MM.1S (cell line): Measurements from ENCODE around the gene AGK.

Experiments
- DNase-seq: peaks from one replicate; pipeline ENCODE4 v3.0.0-alpha.2; 2015
- H2AFZ ChIP-seq: fragments of 300-600 bp; sonication (generic); 2 replicates; pipeline ENCODE4 v1.6.0; 2016; ENCODE audit warnings: antibody characterized with exemption, low read length
- H3F3A ChIP-seq: fragments of 300-600 bp; sonication (generic); 2 replicates; pipeline ENCODE4 v1.6.1; 2016; ENCODE audit warnings: mild to moderate bottlenecking, antibody characterized with exemption, low read length, moderate library complexity, mixed read lengths; ENCODE audit not compliant: insufficient read depth
- H3K27ac ChIP-seq: fragments of 300-600 bp; sonication (generic); 2 replicates; pipeline ENCODE4 v1.5.1; 2016; ENCODE audit warnings: mild to moderate bottlenecking, low read length
- H3K27me3 ChIP-seq: fragments of 300-600 bp; sonication (generic); replicated peaks from 2 replicates; pipeline ENCODE4 v1.6.0; 2016; ENCODE audit warnings: low read length; ENCODE audit not compliant: insufficient read depth
- H3K36me3 ChIP-seq: fragments of 300-600 bp; sonication (generic); replicated peaks from 2 replicates; pipeline ENCODE4 v1.6.1; 2016; ENCODE audit warnings: mild to moderate bottlenecking, low read length, mixed read lengths; ENCODE audit not compliant: insufficient read depth
- H3K4me1 ChIP-seq: fragments of 300-600 bp; sonication (generic); 2 replicates; pipeline ENCODE4 v1.6.1; 2016; ENCODE audit warnings: low read length, mixed read lengths
- H3K4me2 ChIP-seq: fragments of 300-600 bp; sonication (generic); 2 replicates; pipeline ENCODE4 v1.6.0; 2016; ENCODE audit warnings: low read depth, low read length
- H3K4me3 ChIP-seq: fragments of 300-600 bp; sonication (generic); 2 replicates; pipeline ENCODE4 v1.5.1; 2016; ENCODE audit warnings: low read length, mixed read lengths
- H3K79me2 ChIP-seq: fragments of 300-600 bp; sonication (generic); 2 replicates; pipeline ENCODE4 v1.6.1; 2016; ENCODE audit warnings: mixed run types, low read length, mixed read lengths
- H3K9ac ChIP-seq: fragments of 300-600 bp; sonication (generic); 2 replicates; pipeline ENCODE4 v1.6.1; 2016; ENCODE audit warnings: low read length, mixed read lengths
- H3K9me2 ChIP-seq: fragments of 300-600 bp; sonication (generic); replicated peaks from 2 replicates; pipeline ENCODE4 v1.6.1; 2016; ENCODE audit warnings: mild to moderate bottlenecking, low read length, mixed read lengths; ENCODE audit not compliant: insufficient read depth
- H3K9me3 ChIP-seq: fragments of 300-600 bp; sonication (generic); replicated peaks from 2 replicates; pipeline ENCODE4 v1.6.1; 2016; ENCODE audit warnings: mild to moderate bottlenecking, low read length, mixed read lengths; ENCODE audit not compliant: insufficient read depth
- H4K20me1 ChIP-seq: fragments of 300-600 bp; sonication (generic); 2 replicates; pipeline ENCODE4 v1.6.1; 2016; ENCODE audit warnings: mild to moderate bottlenecking, low read length, moderate library complexity, mixed read lengths; ENCODE audit not compliant: insufficient read depth
- EZH2 ChIP-seq: fragments of 300-600 bp; sonication (generic); optimal IDR thresholded peaks from 2 replicates; pipeline ENCODE3; 2017; ENCODE audit warnings: low read depth, mild to moderate bottlenecking, antibody characterized with exemption, low read length, mixed read lengths
- EZH2phosphoT487 ChIP-seq: fragments of 300-600 bp; sonication (generic); IDR thresholded peaks from 2 replicates; pipeline ENCODE4 v1.6.1; 2018; ENCODE audit warnings: antibody characterized with exemption, low read length
- TF ChIP-seq, protein P1 (sequence below): fragments of 300-600 bp; sonication (generic); IDR thresholded peaks from 2 replicates; pipeline ENCODE4 v1.5.1; 2016; ENCODE audit warnings: antibody characterized with exemption, low read length, mixed read lengths

The AGK gene

DNA sequence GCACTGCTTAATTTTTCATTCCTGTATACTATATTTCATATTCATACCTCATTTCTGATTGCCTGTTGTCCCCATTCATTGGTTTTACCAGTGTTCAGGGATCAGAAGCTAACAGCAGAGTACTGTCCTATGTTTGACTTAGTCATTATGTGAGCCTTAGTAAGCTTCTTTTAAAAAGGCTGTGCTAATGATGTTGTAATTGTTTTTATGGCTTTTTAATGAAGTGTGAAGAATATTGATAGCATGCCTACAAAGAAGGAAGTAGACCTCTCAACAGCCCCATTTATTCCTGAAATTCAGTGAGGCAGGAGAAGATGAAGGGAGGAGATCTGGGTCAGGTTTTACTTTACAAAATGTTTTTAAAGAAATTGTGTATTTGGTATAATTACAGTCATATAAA, 61.7 kb downstream of the AGK start:
- no peaks in the 10 kb centered on the region for H3K4me1 ChIP-seq
- H2AFZ ChIP-seq, result no peak overlapping the region
- no peak overlapping the region for H3K4me2 ChIP-seq
- no peaks in the 10 kb centered on the region; the same call in 1 of the 2 replicates for H3K36me3 ChIP-seq
- TF ChIP-seq EZH2 (no peak), EZH2phosphoT487 (no peak)
- TF ChIP-seq, protein P1, sequence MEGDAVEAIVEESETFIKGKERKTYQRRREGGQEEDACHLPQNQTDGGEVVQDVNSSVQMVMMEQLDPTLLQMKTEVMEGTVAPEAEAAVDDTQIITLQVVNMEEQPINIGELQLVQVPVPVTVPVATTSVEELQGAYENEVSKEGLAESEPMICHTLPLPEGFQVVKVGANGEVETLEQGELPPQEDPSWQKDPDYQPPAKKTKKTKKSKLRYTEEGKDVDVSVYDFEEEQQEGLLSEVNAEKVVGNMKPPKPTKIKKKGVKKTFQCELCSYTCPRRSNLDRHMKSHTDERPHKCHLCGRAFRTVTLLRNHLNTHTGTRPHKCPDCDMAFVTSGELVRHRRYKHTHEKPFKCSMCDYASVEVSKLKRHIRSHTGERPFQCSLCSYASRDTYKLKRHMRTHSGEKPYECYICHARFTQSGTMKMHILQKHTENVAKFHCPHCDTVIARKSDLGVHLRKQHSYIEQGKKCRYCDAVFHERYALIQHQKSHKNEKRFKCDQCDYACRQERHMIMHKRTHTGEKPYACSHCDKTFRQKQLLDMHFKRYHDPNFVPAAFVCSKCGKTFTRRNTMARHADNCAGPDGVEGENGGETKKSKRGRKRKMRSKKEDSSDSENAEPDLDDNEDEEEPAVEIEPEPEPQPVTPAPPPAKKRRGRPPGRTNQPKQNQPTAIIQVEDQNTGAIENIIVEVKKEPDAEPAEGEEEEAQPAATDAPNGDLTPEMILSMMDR, result no peak
- no peak overlapping the region for H3K9ac ChIP-seq
- H3K9me2 ChIP-seq, result no peaks in the 10 kb centered on the region
- no peaks in the 10 kb centered on the region for H3K79me2 ChIP-seq
- no peak overlapping the region for H3K27ac ChIP-seq
- H4K20me1 ChIP-seq, result no peaks in the 10 kb centered on the region
- H3K4me3 ChIP-seq, result no peak overlapping the region
- H3K27me3 ChIP-seq, result no peaks in the 10 kb centered on the region
- H3F3A ChIP-seq, result no peaks in the 10 kb centered on the region
- no peaks in the 10 kb centered on the region for H3K9me3 ChIP-seq
- no peak for DNase-seq

DNA sequence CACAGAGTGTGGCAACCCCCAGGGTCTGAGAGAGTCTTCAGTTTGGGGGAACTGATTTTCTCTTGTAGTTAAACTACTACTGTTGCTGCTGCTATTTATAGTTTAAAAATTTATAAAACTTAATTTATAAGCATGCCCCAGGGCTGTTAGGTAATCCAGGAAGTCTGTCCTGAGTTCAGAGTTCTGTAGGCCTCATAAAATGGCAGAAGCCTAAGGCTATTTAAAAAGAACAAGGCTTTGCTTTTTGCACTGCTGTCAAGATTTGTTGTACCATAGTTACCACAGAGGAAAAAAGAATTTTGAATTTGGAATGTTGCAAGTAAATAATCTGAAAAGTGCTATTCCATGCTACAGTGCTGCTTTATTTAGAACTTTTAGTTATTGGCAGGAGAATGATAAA, 66.1 kb downstream of the AGK start:
- no peaks in the 10 kb centered on the region for H3K4me1 ChIP-seq
- H3K79me2 ChIP-seq, result no peaks in the 10 kb centered on the region
- no peak for DNase-seq
- no peaks in the 10 kb centered on the region for H3K9me3 ChIP-seq
- no peaks in the 10 kb centered on the region for H3F3A ChIP-seq
- H3K4me2 ChIP-seq, result no peak overlapping the region
- no peaks in the 10 kb centered on the region for H3K9me2 ChIP-seq
- H3K27ac ChIP-seq, result no peak overlapping the region
- no peak overlapping the region for H2AFZ ChIP-seq
- no peak overlapping the region for H3K9ac ChIP-seq
- TF ChIP-seq, protein P1, result no peak
- TF ChIP-seq EZH2phosphoT487, result no peak
- no peak for TF ChIP-seq EZH2
- H3K27me3 ChIP-seq, result no peaks in the 10 kb centered on the region
- no peak overlapping the region for H3K4me3 ChIP-seq
- no peaks in the 10 kb centered on the region for H4K20me1 ChIP-seq
- no peaks in the 10 kb centered on the region for H3K36me3 ChIP-seq

DNA sequence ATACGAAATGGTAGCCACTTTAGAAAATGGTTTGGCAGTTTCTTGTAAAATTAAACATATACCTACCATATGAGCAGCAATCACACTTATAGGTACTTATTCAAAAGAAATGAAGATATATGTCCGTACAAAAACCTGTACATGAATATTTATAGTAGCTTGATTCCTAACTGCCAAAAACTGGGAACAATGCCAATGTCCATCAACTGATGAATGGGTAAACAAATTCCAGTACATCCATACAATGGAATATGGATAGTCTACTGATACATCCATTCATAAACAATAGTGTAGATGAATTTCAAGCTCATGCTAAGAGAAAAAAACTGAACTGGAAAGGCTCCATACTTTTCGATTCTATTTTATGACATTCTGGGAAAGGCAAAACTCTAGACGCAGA, 68.5 kb downstream of the AGK start:
- no peaks in the 10 kb centered on the region for H3K4me1 ChIP-seq
- H4K20me1 ChIP-seq, result no peaks in the 10 kb centered on the region
- H2AFZ ChIP-seq, result no peak overlapping the region
- no peaks in the 10 kb centered on the region for H3K27me3 ChIP-seq
- H3K4me2 ChIP-seq, result no peak overlapping the region
- no peaks in the 10 kb centered on the region for H3K9me2 ChIP-seq
- H3K36me3 ChIP-seq, result peaks cover 5% of the 10 kb centered on the region; the same call in 1 of the 2 replicates
- H3K9me3 ChIP-seq, result no peaks in the 10 kb centered on the region
- H3K79me2 ChIP-seq, result no peaks in the 10 kb centered on the region
- no peaks in the 10 kb centered on the region for H3F3A ChIP-seq
- DNase-seq, result no peak
- no peak overlapping the region for H3K4me3 ChIP-seq
- H3K27ac ChIP-seq, result no peak overlapping the region
- no peak overlapping the region for H3K9ac ChIP-seq
- TF ChIP-seq EZH2 (no peak), EZH2phosphoT487 (no peak)
- TF ChIP-seq, protein P1, result no peak
